Diencephalon (tissue), 1 donor: Measurements from ENCODE around the gene PRRC2C. TPM values are rescaled to one million over a fixed set of nuclear protein-coding genes. Genes with fewer than 3 reads are reported as not detected.

ENCODE experiments used
- small RNA-seq: library from RNA; depleted of rRNA; stranded (forward); fragments of <200 nt; gene quantifications from one replicate; pipeline ENCODE3, GENCODE V24; 2014
- total RNA-seq: library from RNA; depleted of rRNA; stranded (reverse); fragments of >200 nt; gene quantifications from one replicate; pipeline ENCODE4 v1.2.3, GENCODE V29; 2014

The PRRC2C gene
- total RNA-seq, result 49.8 TPM

DNA sequence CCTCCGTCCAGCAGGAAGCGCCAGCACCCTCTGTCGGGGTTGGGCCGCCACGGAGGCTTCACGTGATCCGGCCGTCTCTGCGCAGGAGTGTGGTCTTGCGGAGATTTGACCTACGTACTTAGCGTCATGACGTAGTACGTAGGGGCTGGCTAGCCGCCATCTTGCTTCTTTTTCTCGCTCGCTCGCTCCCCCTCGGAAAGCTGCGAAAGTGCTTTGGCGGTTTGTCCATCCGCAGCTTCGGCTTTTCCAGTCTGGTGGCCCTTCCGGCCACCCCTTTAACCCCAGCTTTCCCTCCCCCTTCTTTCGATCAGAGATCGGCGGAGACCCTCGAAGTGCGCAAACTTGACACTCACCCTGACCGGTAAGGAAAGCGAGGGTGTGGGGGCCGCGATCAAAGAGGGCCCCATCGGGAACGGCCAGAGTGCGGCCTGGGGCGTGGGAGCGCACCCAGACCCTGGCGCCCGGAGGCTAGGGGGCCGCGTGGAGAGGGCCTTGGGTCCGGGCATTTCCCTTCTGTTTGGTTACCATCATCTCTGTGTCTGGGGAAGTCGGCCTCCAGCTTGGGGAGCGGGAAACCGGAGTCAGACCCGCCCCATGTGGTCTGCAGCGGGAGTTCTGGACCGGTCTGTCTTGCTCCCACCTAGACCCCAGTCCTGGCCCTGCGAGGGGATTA is at the start of gene PRRC2C:
PRRC2C (plus strand) TSS at position 156 of the 673 bp plus-strand sequence. CDS start 26,559 bp downstream, outside the sequence.

DNA sequence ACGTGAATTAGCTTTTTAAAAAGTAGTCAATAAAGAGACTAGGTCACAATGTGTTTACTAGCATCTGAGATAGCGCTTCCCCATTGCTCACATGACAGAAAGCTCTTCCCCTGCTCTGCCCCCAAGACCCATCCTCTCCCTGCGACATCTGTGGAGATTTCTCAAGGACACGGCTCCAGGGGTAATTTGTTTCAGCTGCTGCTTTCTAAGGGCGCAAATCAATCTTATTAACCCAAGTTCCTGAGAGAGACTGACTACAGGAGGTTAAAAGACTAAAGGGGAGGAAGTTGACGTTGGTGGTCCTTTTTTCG is 136.8 kb downstream of the PRRC2C start, which contains the start of gene MYOCOS:
MYOCOS (plus strand) TSS at position 92 of the 311 bp plus-strand sequence. CDS start 1,641 bp downstream, outside the sequence.

Small RNA genes within 50 kb of the gene (small RNA-seq; reads per million reads assigned to genes)
- gene CYCSP53, result not detected

Other genes with a start within 250 kb of the PRRC2C start
- 2.3 TPM for gene FMO1, start 237.0 kb upstream of the PRRC2C start, total RNA-seq
- gene FMO4, start 171.3 kb upstream of the PRRC2C start, total RNA-seq, result 0.46 TPM
- not detected for gene MYOCOS, start 136.7 kb downstream of the PRRC2C start, total RNA-seq
- not detected for gene MYOC, start 167.2 kb downstream of the PRRC2C start, total RNA-seq